SK-N-SH (cell line): ENCODE measurements around the gene TAF1D.

ENCODE experiments used
- EP300 ChIP-seq, 2 experiments: IDR thresholded peaks; 2 replicates each; pipeline versions ENCODE4 v1.4.0 to v1.6.1; 2012; ENCODE audit warnings: borderline replicate concordance in 1 of 2, low read depth in 1 of 2, low read length in 1 of 2
- FOXM1 ChIP-seq: IDR thresholded peaks from 2 replicates; pipeline ENCODE4 v1.4.0; 2012; ENCODE audit warnings: low read depth, mild to moderate bottlenecking
- RAD21 ChIP-seq: IDR thresholded peaks from 2 replicates; pipeline ENCODE4 v1.6.1; 2012; ENCODE audit warnings: mild to moderate bottlenecking, low read length
- SIN3A ChIP-seq: IDR thresholded peaks from 2 replicates; pipeline ENCODE4 v1.6.1; 2012; ENCODE audit warnings: low read depth, mild to moderate bottlenecking, low read length, moderate library complexity, borderline replicate concordance
- TF ChIP-seq, protein P1 (sequence below): fragments of 200-600 bp; sonication (generic); IDR thresholded peaks from 2 replicates; pipeline ENCODE4 v1.6.1; 2017; ENCODE audit warnings: antibody characterized with exemption, mild to moderate bottlenecking, moderate library complexity
- TF ChIP-seq, protein P2 (sequence below): IDR thresholded peaks from 2 replicates; pipeline ENCODE4 v1.6.1; 2012; ENCODE audit warnings: mild to moderate bottlenecking, low read depth, low read length, moderate library complexity

DNA sequence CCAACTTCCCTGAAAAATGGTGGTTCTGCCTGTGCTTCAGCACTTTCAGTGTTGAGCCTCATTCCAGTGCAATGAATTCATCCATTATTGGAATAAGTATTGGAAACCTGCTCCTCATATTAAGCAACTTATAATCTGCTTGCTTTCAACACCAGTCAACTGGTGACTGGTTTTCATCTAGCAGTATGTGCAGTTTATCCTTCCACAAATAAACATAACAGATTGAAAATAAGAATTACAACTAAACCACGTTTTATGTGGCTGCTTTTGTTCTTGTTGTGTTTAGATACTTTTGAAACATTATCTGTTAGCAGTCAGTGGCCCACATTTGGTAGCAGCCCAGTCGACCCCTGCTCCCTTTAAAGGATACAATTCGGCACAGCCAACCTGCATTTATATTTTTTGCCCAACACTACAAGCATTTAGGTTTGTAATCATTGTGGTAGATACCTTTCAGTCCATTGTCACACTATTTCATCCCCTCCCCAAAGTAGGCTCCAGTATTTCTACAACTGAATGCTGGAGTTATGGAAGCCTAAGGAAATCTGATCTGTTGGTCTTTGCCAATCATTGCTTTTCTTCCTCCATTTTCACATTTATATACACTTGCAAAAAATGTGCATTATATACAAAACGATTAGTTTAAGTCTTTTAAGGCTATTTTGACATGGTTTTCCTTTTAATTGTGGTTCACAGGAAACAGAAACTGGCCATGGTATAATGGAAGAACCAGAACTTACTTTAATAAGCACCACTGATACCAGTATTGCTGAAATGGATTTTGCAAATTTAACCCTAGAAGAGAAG, 13.1 kb downstream of the TAF1D start:
- TF ChIP-seq, protein P1, sequence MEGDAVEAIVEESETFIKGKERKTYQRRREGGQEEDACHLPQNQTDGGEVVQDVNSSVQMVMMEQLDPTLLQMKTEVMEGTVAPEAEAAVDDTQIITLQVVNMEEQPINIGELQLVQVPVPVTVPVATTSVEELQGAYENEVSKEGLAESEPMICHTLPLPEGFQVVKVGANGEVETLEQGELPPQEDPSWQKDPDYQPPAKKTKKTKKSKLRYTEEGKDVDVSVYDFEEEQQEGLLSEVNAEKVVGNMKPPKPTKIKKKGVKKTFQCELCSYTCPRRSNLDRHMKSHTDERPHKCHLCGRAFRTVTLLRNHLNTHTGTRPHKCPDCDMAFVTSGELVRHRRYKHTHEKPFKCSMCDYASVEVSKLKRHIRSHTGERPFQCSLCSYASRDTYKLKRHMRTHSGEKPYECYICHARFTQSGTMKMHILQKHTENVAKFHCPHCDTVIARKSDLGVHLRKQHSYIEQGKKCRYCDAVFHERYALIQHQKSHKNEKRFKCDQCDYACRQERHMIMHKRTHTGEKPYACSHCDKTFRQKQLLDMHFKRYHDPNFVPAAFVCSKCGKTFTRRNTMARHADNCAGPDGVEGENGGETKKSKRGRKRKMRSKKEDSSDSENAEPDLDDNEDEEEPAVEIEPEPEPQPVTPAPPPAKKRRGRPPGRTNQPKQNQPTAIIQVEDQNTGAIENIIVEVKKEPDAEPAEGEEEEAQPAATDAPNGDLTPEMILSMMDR: no peak
- no peak for TF ChIP-seq EP300 (IDR thresholded peaks at IDR 0.05; ENCODE audit: borderline replicate concordance in 1 of 2, low read depth in 1 of 2, low read length in 1 of 2)
- TF ChIP-seq FOXM1: no peak
- TF ChIP-seq, protein P2, sequence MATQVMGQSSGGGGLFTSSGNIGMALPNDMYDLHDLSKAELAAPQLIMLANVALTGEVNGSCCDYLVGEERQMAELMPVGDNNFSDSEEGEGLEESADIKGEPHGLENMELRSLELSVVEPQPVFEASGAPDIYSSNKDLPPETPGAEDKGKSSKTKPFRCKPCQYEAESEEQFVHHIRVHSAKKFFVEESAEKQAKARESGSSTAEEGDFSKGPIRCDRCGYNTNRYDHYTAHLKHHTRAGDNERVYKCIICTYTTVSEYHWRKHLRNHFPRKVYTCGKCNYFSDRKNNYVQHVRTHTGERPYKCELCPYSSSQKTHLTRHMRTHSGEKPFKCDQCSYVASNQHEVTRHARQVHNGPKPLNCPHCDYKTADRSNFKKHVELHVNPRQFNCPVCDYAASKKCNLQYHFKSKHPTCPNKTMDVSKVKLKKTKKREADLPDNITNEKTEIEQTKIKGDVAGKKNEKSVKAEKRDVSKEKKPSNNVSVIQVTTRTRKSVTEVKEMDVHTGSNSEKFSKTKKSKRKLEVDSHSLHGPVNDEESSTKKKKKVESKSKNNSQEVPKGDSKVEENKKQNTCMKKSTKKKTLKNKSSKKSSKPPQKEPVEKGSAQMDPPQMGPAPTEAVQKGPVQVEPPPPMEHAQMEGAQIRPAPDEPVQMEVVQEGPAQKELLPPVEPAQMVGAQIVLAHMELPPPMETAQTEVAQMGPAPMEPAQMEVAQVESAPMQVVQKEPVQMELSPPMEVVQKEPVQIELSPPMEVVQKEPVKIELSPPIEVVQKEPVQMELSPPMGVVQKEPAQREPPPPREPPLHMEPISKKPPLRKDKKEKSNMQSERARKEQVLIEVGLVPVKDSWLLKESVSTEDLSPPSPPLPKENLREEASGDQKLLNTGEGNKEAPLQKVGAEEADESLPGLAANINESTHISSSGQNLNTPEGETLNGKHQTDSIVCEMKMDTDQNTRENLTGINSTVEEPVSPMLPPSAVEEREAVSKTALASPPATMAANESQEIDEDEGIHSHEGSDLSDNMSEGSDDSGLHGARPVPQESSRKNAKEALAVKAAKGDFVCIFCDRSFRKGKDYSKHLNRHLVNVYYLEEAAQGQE: no peak
- TF ChIP-seq RAD21: no peak
- TF ChIP-seq SIN3A: no peak; the same call in 1 of the 2 replicates
